Heart right ventricle (tissue), 16 donors: ENCODE data around the gene NUCKS1. TPM values are rescaled to one million over a fixed set of nuclear protein-coding genes. Genes with fewer than 3 reads are reported as not detected.

Experiments used
- ATAC-seq, 8 donors: fragments of 200-7000 bp; cut with Tn5 transposase; one replicate each; pipeline ENCODE4 v1.9.1; 2020; ENCODE audit warnings: mild to moderate bottlenecking in 8 of 8, moderate library complexity in 8 of 8, moderate number of reproducible peaks in 1 of 8
- DNase-seq, 2 donors: peaks; one replicate each; pipeline ENCODE4 v3.0.0-alpha.2; 2020
- H3K27ac ChIP-seq, 10 donors: fragments of 200-600 bp; sonication (generic) in 2 of 10; one replicate each; pipeline versions ENCODE4 v1.5.0 to v1.8.0; 2020 to 2022; ENCODE audit warnings: mild to moderate bottlenecking in 3 of 10
- H3K27me3 ChIP-seq, 7 donors: fragments of 200-600 bp; one replicate each; pipeline ENCODE4 v1.8.0; 2021 to 2022; ENCODE audit warnings: mild to moderate bottlenecking in 2 of 7
- H3K36me3 ChIP-seq, 9 donors: fragments of 200-600 bp; sonication (generic) in 1 of 9; one replicate each; pipeline versions ENCODE4 v1.5.0 to v1.8.0; 2020 to 2022; ENCODE audit warnings: mild to moderate bottlenecking in 2 of 9
- H3K4me1 ChIP-seq, 9 donors: fragments of 200-600 bp; sonication (generic) in 1 of 9; one replicate each; pipeline versions ENCODE4 v1.5.0 to v1.8.0; 2020 to 2022; ENCODE audit warnings: mild to moderate bottlenecking in 4 of 9
- H3K4me3 ChIP-seq, 10 donors: fragments of 200-600 bp; sonication (generic) in 2 of 10; one replicate each; pipeline versions ENCODE4 v1.5.0 to v1.8.0; 2020 to 2022; ENCODE audit warnings: mild to moderate bottlenecking in 7 of 10, moderate library complexity in 2 of 10
- H3K9me3 ChIP-seq, 11 donors: fragments of 200-600 bp in 10 of 11; sonication (generic) in 2 of 11; one replicate each; pipeline versions ENCODE4 v1.5.0 to v1.8.0; 2013 to 2022; ENCODE audit warnings: mild to moderate bottlenecking in 2 of 11, control low read depth in 1 of 11, moderate library complexity in 1 of 11
- CTCF ChIP-seq, 9 donors: fragments of 200-600 bp; sonication (generic) in 2 of 9; IDR thresholded peaks; one replicate each; pipeline versions ENCODE4 v1.5.0 to v1.8.0; 2021 to 2022; ENCODE audit warnings: antibody characterized with exemption in 9 of 9, mild to moderate bottlenecking in 5 of 9, moderate library complexity in 1 of 9
- WGBS, 2 donors: extraction: QIAGEN DNeasy Blood & Tissue Kit; methylation state at CpG; one replicate each; pipeline ENCODE4 v1.1.7; 2013; ENCODE audit warnings: inconsistent platforms in 1 of 2; 5-methylcytosine and 5-hydroxymethylcytosine counted together
- intact Hi-C, 10 donors: fragments of 100-400 bp; cut with DNase I; formaldehyde crosslinking; loops; one replicate each; pipeline versions ENCODE4 v1.11.1 to v1.14.2; 2022
- polyA plus RNA-seq, 2 donors: library from polyadenylated mRNA; stranded (reverse); fragments of 200-250 nt; gene quantifications; one replicate each; pipeline ENCODE4 v1.2.3, GENCODE V29; 2013
- total RNA-seq, 10 donors: library from RNA; stranded (reverse); fragmentation: NEBNext Ultra II Directional in 3 of 10; extraction: Animal tissue kit (Norgen Biotek cat#: 25700) in 3 of 10; gene quantifications; one replicate each; pipeline versions ENCODE4 v1.2.1 to v1.2.4, GENCODE V29; 2021 to 2023
- donor health status: Arrhythmogenic right ventricular cardiomyopathy.
- donor health status: ischemic (EF 13 %, LVEDD 7.1; RV severe dilation, severe dysfunction).
- donor health status: healthy with polysubstance abuse.
- donor health status: DM: no; HTN: yes; CAD: no.
- donor health status: DM: no; HTN: no; CAD: no.
- donor health status: ischemic (EF 25% LVEDD 6.9; RV normal size, moderate dysfunction).
- donor health status: ischemic (EF 25% LVEDD 5.7; RV mildly dilated, moderate dysfunction).
- donor health status: healthy.
- donor health status: DM: yes; HTN: yes; CAD: no.
- donor health status: Ischemic cardiomyopathy.
- donor health status: ischemic (EF 35%, LVEDD 5.7; RV mildly dilated, moderate dysfunction).
- donor health status: nonischemic (EF 11% LVEDD 7.7; RV severe dilation, severe dysfunction).
- donor health status: DM: yes; HTN: yes; CAD: no.
- donor health status: PGD.
- donor health status: ischemic (EF 29% LVEDD 5.4; RV normal size, mild dysfunction).
- donor health status: nonischemic (EF 23%, LVEDD 6.1; RV moderate dilation, normal function).

Gene NUCKS1
- total and polyA plus RNA-seq, 12 donors: 31.8 to 245 (median 211) TPM

DNA sequence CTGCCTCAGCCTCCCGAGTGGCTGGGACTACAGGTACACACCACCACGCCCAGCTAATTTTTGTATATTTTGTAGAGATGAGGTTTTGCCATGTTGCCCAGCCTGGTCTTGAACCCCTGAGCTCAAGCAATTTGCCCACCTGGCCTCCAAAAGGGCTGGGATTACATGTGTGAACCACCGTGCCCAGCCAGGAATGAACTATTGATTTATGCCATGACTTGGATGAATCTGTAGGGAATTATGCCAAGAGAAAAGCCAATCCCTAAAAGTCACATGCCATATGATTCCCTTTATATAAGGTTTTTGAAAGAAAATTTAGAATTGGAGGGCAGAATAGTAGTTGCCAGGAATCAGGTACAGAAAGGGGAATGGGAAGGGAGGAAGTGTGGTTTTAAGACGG, 50.6 kb downstream of the NUCKS1 start:
- Histone ChIP-seq H3K27me3 (peaks cover 0 to 5% (median 0%) of the 10 kb centered on the region in 7 donors), H3K4me3 (no peak overlapping the region), H3K4me1 (peaks cover 5 to 22% (median 15%) of the 10 kb centered on the region in 9 donors), H3K27ac (no peak overlapping the region), H3K9me3 (no peaks in the 10 kb centered on the region), H3K36me3 (peaks cover 0 to 10% (median 0%) of the 10 kb centered on the region in 9 donors)
- 95 to 98% methylated on average over 4 of the region's 4 CpGs for WGBS, 2 donors
- intact Hi-C loops: no loop called here
- no peak for ATAC-seq
- no peak for DNase-seq
- no peak for TF ChIP-seq CTCF (IDR thresholded peaks at IDR 0.05)

DNA sequence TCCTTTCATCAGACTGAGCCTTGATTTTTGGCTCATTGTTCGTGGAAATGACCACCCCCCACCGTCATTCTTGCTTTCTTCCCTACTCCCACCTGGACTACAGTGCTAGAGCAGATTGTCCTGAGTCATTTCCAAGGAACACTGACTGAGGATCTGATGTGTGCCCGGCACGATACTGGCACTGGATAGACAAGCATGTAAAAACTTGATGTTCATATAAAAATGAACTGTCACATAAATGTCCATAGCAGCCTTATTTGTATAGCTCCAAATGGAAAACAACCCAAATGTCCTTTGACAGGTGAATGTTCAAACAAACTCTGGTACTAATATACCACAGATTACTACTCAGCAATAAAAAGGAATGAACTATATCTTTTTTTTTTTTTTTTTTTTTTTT, 51.1 kb downstream of the NUCKS1 start:
- ATAC-seq: no peak
- Histone ChIP-seq H3K27me3 (peaks cover 0 to 5% (median 0%) of the 10 kb centered on the region in 7 donors), H3K4me3 (no peak overlapping the region), H3K9me3 (no peaks in the 10 kb centered on the region), H3K4me1 (peaks cover 5 to 18% (median 15%) of the 10 kb centered on the region in 9 donors), H3K36me3 (peaks cover 0 to 5% (median 0%) of the 10 kb centered on the region in 9 donors), H3K27ac (no peak overlapping the region)
- no peak for DNase-seq
- WGBS, 2 donors: 93% methylated on average over 4 of the region's 4 CpGs
- intact Hi-C loops: no loop called here
- TF ChIP-seq CTCF (IDR thresholded peaks at IDR 0.05): no peak

DNA sequence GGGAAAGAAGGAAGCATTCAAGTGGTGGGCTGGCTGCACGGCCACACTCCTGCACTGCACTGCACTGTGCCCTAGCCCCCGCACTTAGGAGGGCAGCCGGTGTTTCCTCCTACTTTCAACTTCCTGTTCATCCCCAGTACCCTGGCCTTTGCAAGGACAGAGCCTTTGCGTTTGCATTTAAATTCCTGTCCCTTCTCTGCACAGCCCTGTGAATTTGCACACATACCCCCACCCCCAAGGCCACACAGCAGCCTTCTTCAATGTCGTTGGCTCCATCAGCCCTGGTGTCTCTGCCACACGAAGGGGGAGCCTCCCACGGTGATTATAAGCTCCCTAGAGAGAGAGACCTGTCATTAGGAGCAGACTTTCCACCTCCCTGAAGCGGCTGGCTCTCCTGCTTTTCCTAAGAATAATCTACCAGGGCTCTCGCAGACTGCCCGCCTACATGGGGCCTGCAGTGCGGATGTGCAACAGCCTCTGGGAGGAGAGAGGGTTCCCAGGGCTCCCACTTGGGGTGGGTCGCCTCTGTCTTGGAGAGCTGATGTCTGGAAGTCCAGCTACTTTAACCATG, 56.5 kb downstream of the NUCKS1 start:
- no peaks in the 10 kb centered on the region for H3K9me3 ChIP-seq
- H3K4me3 ChIP-seq: no peak overlapping the region
- 59% methylated on average over 12 of the region's 12 CpGs for WGBS, 2 donors
- DNase-seq (no peak), ATAC-seq (peak in 2 of 8 donors; percentile 19 to 22)
- H3K27me3 ChIP-seq: peaks cover 0 to 5% (median 0%) of the 10 kb centered on the region in 7 donors
- H3K36me3 ChIP-seq: no peaks in the 10 kb centered on the region
- intact Hi-C loops: no loop called here
- no peak for TF ChIP-seq CTCF (IDR thresholded peaks at IDR 0.05)
- H3K4me1 ChIP-seq: no peaks in the 10 kb centered on the region
- H3K27ac ChIP-seq: no peak overlapping the region

GRCh38 chr1:205692423-205692822, 57.6 kb downstream of the NUCKS1 start:
- peak in 1 of 8 donors; percentile 19 for ATAC-seq
- no peak overlapping the region for H3K27ac ChIP-seq
- no peak for DNase-seq
- H3K4me3 ChIP-seq: no peak overlapping the region
- intact Hi-C loops: no loop called here
- 94 to 95% methylated on average over 6 of the region's 6 CpGs for WGBS, 2 donors
- TF ChIP-seq CTCF (IDR thresholded peaks at IDR 0.05): no peak
- no peaks in the 10 kb centered on the region for H3K36me3 ChIP-seq
- no peaks in the 10 kb centered on the region for H3K4me1 ChIP-seq
- H3K9me3 ChIP-seq: no peaks in the 10 kb centered on the region
- peaks cover 0 to 5% (median 0%) of the 10 kb centered on the region in 7 donors for H3K27me3 ChIP-seq
